ENCODE results near the gene TM7SF2.

The TM7SF2 gene

DNA sequence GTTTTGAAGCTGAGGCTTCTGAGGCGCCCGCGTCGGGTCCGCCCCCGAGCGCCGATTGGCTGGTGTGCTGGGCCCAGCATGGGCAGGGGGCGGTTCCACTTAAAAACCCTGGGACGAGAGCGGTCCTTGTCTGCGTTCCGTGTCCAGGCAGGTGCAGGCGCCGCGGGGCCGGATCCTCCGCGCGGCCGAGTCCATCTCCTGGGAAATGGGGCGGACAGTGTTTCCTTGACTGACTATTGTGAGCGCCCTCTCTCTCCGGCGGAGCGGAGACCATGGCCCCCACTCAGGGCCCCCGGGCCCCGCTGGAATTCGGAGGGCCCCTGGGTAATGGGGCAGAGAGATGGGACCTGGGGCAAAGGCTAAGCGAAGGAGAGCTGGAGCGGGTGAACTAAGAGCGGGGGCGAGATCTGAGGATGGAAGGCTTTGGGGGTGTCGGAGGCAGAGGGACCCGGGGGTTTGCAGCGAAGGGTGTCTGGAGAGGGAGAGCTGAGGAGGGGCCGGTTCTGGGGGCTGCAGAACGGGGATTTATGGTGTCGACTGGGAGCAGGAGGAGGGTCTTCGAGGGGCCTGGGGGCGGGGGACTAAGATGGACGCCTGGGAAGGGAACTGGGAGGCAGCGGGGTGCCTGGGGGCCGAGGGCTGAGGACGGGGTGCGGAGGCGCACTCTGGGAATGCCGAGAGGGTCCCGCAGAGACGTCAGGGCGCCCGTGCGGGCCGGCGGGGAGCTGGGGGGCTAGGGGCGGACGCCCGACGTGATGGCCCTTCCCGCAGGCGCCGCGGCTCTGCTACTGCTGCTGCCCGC lies at the start of gene TM7SF2:
Gene TM7SF2 (plus strand): TSS at position 129 of the 802 bp plus-strand sequence. CDS start 144 bp downstream, at position 273.
- H3F3A ChIP-seq (ENCODE audit: low read depth): peaks cover 5% of the 10 kb centered on the region; the same call in 1 of the 2 replicates
- peak within 1 kb of the TSS; percentile 62; the same call in 1 of the 2 replicates for H2AFZ ChIP-seq (ENCODE audit: low read length)
- H3K79me2 ChIP-seq (ENCODE audit: insufficient read depth, low read length): peaks cover 10% of the 10 kb centered on the region; the same call in 1 of the 2 replicates
- no peaks in the 10 kb centered on the region for H3K9me3 ChIP-seq (ENCODE audit: insufficient read depth, low read depth, low read length)
- no peak for TF ChIP-seq EZH2phosphoT487 (IDR thresholded peaks at IDR 0.05; ENCODE audit: borderline replicate concordance)
- TF ChIP-seq, protein P1, sequence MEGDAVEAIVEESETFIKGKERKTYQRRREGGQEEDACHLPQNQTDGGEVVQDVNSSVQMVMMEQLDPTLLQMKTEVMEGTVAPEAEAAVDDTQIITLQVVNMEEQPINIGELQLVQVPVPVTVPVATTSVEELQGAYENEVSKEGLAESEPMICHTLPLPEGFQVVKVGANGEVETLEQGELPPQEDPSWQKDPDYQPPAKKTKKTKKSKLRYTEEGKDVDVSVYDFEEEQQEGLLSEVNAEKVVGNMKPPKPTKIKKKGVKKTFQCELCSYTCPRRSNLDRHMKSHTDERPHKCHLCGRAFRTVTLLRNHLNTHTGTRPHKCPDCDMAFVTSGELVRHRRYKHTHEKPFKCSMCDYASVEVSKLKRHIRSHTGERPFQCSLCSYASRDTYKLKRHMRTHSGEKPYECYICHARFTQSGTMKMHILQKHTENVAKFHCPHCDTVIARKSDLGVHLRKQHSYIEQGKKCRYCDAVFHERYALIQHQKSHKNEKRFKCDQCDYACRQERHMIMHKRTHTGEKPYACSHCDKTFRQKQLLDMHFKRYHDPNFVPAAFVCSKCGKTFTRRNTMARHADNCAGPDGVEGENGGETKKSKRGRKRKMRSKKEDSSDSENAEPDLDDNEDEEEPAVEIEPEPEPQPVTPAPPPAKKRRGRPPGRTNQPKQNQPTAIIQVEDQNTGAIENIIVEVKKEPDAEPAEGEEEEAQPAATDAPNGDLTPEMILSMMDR (conservative IDR thresholded peaks at IDR 0.05; ENCODE audit: low read length): no peak
- no peaks in the 10 kb centered on the region for H3K27me3 ChIP-seq (ENCODE audit: insufficient read depth, low read length, poor library complexity, severe bottlenecking)
- peak within 1 kb of the TSS; percentile 75 for H3K4me3 ChIP-seq (ENCODE audit: low read length, poor library complexity, severe bottlenecking)
- peaks cover 13% of the 10 kb centered on the region; the same call in 1 of the 2 replicates for H3K36me3 ChIP-seq (ENCODE audit: insufficient read depth, low read length)
- no peaks in the 10 kb centered on the region for H3K9me2 ChIP-seq (replicated peaks; ENCODE audit: low read depth, low read length)
- peak within 1 kb of the TSS; percentile 97 for H3K4me2 ChIP-seq (ENCODE audit: low read depth, low read length, poor library complexity, severe bottlenecking)
- H4K20me1 ChIP-seq (ENCODE audit: insufficient read depth, low read length, poor library complexity, severe bottlenecking): peaks cover 6% of the 10 kb centered on the region
- H3K9ac ChIP-seq (ENCODE audit: low read depth, low read length, poor library complexity, severe bottlenecking): peak within 1 kb of the TSS; percentile 74
- peaks cover 25% of the 10 kb centered on the region for H3K4me1 ChIP-seq (ENCODE audit: insufficient read depth, low read length, poor library complexity, severe bottlenecking)

DNA sequence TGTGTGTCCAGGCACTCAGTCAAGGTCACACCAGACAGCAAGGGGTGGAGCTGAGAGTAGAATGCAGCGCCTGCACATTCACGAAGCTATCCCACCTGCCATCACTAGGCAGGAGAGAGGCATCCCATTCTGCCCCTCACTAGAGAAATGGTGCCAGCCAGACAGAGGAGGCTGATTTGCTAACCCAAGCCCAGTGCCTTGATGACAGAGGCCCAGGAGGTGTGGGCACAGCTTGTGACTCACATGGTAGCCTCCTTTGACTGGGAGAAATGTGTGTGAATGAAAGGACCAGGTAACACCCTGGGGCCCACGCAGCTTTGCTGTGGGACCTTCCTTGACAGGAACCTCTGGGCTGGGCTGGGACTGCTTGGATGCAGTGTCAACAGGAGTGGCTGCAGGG lies 48.1 kb upstream of the TM7SF2 start:
- H3K4me2 ChIP-seq (ENCODE audit: low read depth, low read length, poor library complexity, severe bottlenecking): no peak overlapping the region
- no peaks in the 10 kb centered on the region for H4K20me1 ChIP-seq (ENCODE audit: insufficient read depth, low read length, poor library complexity, severe bottlenecking)
- no peak overlapping the region for H3K9ac ChIP-seq (ENCODE audit: low read depth, low read length, poor library complexity, severe bottlenecking)
- no peaks in the 10 kb centered on the region for H3K27me3 ChIP-seq (ENCODE audit: insufficient read depth, low read length, poor library complexity, severe bottlenecking)
- H3K4me3 ChIP-seq (ENCODE audit: low read length, poor library complexity, severe bottlenecking): no peak overlapping the region
- no peaks in the 10 kb centered on the region for H3K9me3 ChIP-seq (ENCODE audit: insufficient read depth, low read depth, low read length)
- H3K79me2 ChIP-seq (ENCODE audit: insufficient read depth, low read length): no peaks in the 10 kb centered on the region
- H3K4me1 ChIP-seq (ENCODE audit: insufficient read depth, low read length, poor library complexity, severe bottlenecking): no peaks in the 10 kb centered on the region
- no peak overlapping the region for H2AFZ ChIP-seq (ENCODE audit: low read length)
- no peaks in the 10 kb centered on the region for H3F3A ChIP-seq (ENCODE audit: low read depth)
- H3K9me2 ChIP-seq (replicated peaks; ENCODE audit: low read depth, low read length): no peaks in the 10 kb centered on the region
- no peaks in the 10 kb centered on the region for H3K36me3 ChIP-seq (ENCODE audit: insufficient read depth, low read length)
- TF ChIP-seq EZH2phosphoT487 (IDR thresholded peaks at IDR 0.05; ENCODE audit: borderline replicate concordance): no peak
- TF ChIP-seq, protein P1 (conservative IDR thresholded peaks at IDR 0.05; ENCODE audit: low read length): no peak

DNA sequence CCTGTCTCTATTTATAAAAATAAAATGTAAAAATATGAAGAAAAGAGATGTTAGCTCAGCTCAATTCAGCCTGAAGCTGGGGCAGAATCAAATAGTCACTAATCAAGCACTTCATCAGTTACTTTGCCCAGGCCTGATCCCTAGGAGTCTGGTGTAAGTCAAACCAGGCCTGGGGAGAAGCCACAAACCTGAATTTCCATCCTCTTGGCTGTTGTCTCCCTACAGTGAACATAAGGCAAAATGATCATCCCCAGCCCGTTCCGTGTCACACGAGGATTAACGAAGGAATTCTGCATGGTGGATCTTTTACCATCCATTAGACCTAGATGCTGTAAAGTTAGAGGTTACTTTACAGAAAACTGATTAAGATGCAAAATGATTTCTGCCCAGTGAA lies 46.8 kb upstream of the TM7SF2 start:
- Histone ChIP-seq H3K36me3 (ENCODE audit: insufficient read depth, low read length) (no peaks in the 10 kb centered on the region), H3K27me3 (ENCODE audit: insufficient read depth, low read length, poor library complexity, severe bottlenecking) (no peaks in the 10 kb centered on the region), H3K4me1 (ENCODE audit: insufficient read depth, low read length, poor library complexity, severe bottlenecking) (no peaks in the 10 kb centered on the region), H2AFZ (ENCODE audit: low read length) (no peak overlapping the region), H3K9me2 (replicated peaks; ENCODE audit: low read depth, low read length) (no peaks in the 10 kb centered on the region), H3F3A (ENCODE audit: low read depth) (no peaks in the 10 kb centered on the region), H3K79me2 (ENCODE audit: insufficient read depth, low read length) (no peaks in the 10 kb centered on the region), H3K4me3 (ENCODE audit: low read length, poor library complexity, severe bottlenecking) (no peak overlapping the region), H3K9ac (ENCODE audit: low read depth, low read length, poor library complexity, severe bottlenecking) (no peak overlapping the region), H3K9me3 (ENCODE audit: insufficient read depth, low read depth, low read length) (no peaks in the 10 kb centered on the region), H3K4me2 (ENCODE audit: low read depth, low read length, poor library complexity, severe bottlenecking) (no peak overlapping the region), H4K20me1 (ENCODE audit: insufficient read depth, low read length, poor library complexity, severe bottlenecking) (no peaks in the 10 kb centered on the region)
- no peak for TF ChIP-seq EZH2phosphoT487 (IDR thresholded peaks at IDR 0.05; ENCODE audit: borderline replicate concordance)
- TF ChIP-seq, protein P1 (conservative IDR thresholded peaks at IDR 0.05; ENCODE audit: low read length): no peak
